AG20443 (cell line): Measurements from ENCODE around the gene FCMR.
A peak's percentile ranks its signal among the peaks of the same experiment; 100 is the strongest.
"Not testable (repeated sequence)": the region's sequence is repeated elsewhere in the genome, so short reads cannot be mapped to it uniquely, and the experiment has no call there.

ENCODE experiments used
- DNase-seq: peaks from one replicate; pipeline ENCODE4 v3.0.0; 2012; ENCODE audit warnings: low spot score, mixed read lengths

The FCMR gene

GRCh38 chr1:206872139-206872538, 49.6 kb downstream of the FCMR start:
- DNase-seq, result no peak

GRCh38 chr1:206868264-206868663, 53.5 kb downstream of the FCMR start:
- no peak for DNase-seq

GRCh38 chr1:206867716-206868115, 54.0 kb downstream of the FCMR start:
- DNase-seq, result no peak

GRCh38 chr1:206867239-206867638, 54.5 kb downstream of the FCMR start:
- DNase-seq, result no peak

GRCh38 chr1:206866062-206866461, 55.7 kb downstream of the FCMR start:
- DNase-seq, result peak; percentile 32

- peak; percentile 82 for DNase-seq
Measured at GRCh38 chr1:206864939-206865671, 56.6 kb downstream of the FCMR start, which contains the start of gene IL20. Gene IL20 (plus strand): TSS chr1:206865623. CDS start chr1:206865853, 230 bp downstream.

GRCh38 chr1:206863266-206863665, 58.5 kb downstream of the FCMR start:
- no peak for DNase-seq

GRCh38 chr1:206860165-206860564, 61.6 kb downstream of the FCMR start:
- no peak for DNase-seq

- no peak for DNase-seq
Measured at GRCh38 chr1:206859082-206859521, 62.6 kb downstream of the FCMR start.

- no peak for DNase-seq
Measured at GRCh38 chr1:206856674-206857464, 64.9 kb downstream of the FCMR start.

GRCh38 chr1:206855859-206856258, 65.9 kb downstream of the FCMR start:
- DNase-seq, result no peak

GRCh38 chr1:206854401-206855129, 67.2 kb downstream of the FCMR start:
- no peak for DNase-seq

GRCh38 chr1:206853696-206854095, 68.0 kb downstream of the FCMR start:
- DNase-seq, result not testable (repeated sequence)
